Tibial nerve (tissue), 4 donors: ENCODE results near the gene KCNQ1. TPM values are rescaled to one million over a fixed set of nuclear protein-coding genes. Genes with fewer than 3 reads are reported as not detected.

Source experiments
- DNase-seq, 2 donors: peaks; one replicate each; pipeline ENCODE4 v3.0.0-alpha.2; 2019; ENCODE audit warnings: low spot score in 2 of 2
- H3K27ac ChIP-seq, 4 donors: fragments of 200-600 bp; sonication (generic) in 3 of 4; one replicate each; pipeline ENCODE4 v1.5.1; 2017 to 2019; ENCODE audit warnings: mild to moderate bottlenecking in 1 of 4
- H3K27me3 ChIP-seq, 2 donors: fragments of 200-600 bp; sonication (generic) in 1 of 2; one replicate each; pipeline versions ENCODE4 v1.5.1 to v1.6.0; 2017 to 2019
- H3K36me3 ChIP-seq, 3 donors: fragments of 200-600 bp; sonication (generic); one replicate each; pipeline ENCODE4 v1.5.1; 2018 to 2019
- H3K4me1 ChIP-seq, 4 donors: fragments of 200-600 bp; sonication (generic) in 3 of 4; one replicate each; pipeline ENCODE4 v1.5.1; 2017 to 2019
- H3K4me3 ChIP-seq, 4 donors: fragments of 200-600 bp; sonication (generic) in 3 of 4; one replicate each; pipeline ENCODE4 v1.5.1; 2017 to 2019; ENCODE audit warnings: mild to moderate bottlenecking in 1 of 4, moderate library complexity in 1 of 4
- H3K9me3 ChIP-seq, 4 donors: fragments of 200-600 bp; sonication (generic) in 3 of 4; one replicate each; pipeline ENCODE4 v1.5.1; 2017 to 2019
- EP300 ChIP-seq, 2 donors: sonication (generic); formaldehyde crosslinking; IDR thresholded peaks; one replicate each; pipeline ENCODE4 v1.6.1; 2017; ENCODE audit warnings: antibody characterized with exemption in 2 of 2, mild to moderate bottlenecking in 1 of 2
- POLR2A ChIP-seq, 2 donors: fragments of 450-650 bp; IDR thresholded peaks; one replicate each; pipeline ENCODE4 v1.6.1; 2017; ENCODE audit warnings: antibody characterized with exemption in 2 of 2, mild to moderate bottlenecking in 2 of 2, moderate library complexity in 2 of 2
- WGBS, 2 donors: methylation state at CpG; one replicate each; pipeline ENCODE4 v1.1.5; 2018; 5-methylcytosine and 5-hydroxymethylcytosine counted together
- total RNA-seq, 4 donors: library from RNA; depleted of rRNA; stranded (reverse); fragments of >200 nt; gene quantifications; one replicate each; pipeline ENCODE4 v1.1.0, GENCODE V29; 2016
- TF ChIP-seq, protein P1 (sequence below), 5 experiments: fragments of 200-600 bp in 3 of 5; fragments of 450-650 bp in 2 of 5; sonication (generic) in 3 of 5; IDR thresholded peaks; one replicate each; pipeline ENCODE4 v1.5.1; 2016 to 2019; ENCODE audit warnings: antibody characterized with exemption in 5 of 5, mild to moderate bottlenecking in 3 of 5, moderate library complexity in 2 of 5

Gene KCNQ1
- total RNA-seq, 4 donors from 2014 or later: 3.5 to 11.4 (median 7.5) TPM

DNA sequence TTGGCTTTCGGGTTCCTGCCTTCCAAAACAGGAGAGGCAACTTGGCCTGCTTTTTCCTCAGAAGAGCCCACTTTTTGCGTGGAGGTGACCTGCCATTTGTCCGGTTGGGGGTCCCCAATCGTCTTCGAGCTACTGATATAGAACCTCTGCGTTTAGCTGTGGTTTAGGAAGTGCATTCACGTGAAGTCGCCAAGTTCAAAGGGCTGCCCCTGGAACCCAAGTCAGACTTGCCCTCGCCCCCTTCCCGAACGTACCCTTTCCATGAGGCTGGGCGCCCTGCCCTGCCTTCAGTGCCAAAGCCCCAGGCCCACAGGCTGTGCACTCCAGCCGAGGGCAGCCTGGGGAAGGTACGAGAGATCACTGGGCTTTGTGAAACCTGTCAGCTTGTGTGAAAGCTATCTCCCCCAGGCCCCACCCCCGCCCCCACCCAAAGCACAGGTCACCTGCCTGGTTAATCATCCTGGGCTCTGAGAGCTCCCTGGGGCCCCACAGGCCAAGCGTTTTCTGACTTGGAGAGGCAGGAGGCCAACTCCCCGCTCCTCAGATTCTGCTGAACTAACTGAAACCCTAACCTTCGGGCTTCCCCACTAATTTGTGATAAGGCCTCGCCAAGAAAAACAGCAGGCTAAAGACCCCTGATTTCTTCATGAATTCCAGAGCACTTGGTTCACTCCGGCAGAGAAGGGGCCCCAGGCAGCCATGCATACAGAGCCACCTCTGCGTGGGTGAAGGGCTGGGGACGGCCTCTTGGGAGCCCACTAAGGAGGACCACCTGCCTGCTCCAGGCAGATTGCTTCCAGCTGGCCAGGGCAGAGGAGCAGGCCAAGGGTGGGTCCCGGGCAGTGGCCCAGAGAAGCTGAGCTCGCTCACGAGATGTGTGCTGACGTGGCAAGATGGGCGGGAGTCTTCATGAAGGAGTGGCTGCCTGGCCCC is 280.8 kb downstream of the KCNQ1 start:
- Histone ChIP-seq H3K27ac (peak overlapping the region; percentile 62 to 88 (median 80)), H3K27me3 (no peaks in the 10 kb centered on the region), H3K4me1 (peaks cover 0 to 69% (median 29%) of the 10 kb centered on the region in 4 donors), H3K9me3 (no peaks in the 10 kb centered on the region), H3K4me3 (no peak overlapping the region), H3K36me3 (no peaks in the 10 kb centered on the region)
- WGBS, 2 donors: 64 to 71% methylated on average over 24 to 27 of the region's 27 CpGs
- TF ChIP-seq EP300 (IDR thresholded peaks at IDR 0.05): peak in 1 of 2 donors; percentile 69
- TF ChIP-seq POLR2A (IDR thresholded peaks at IDR 0.05): no peak
- TF ChIP-seq, protein P1, sequence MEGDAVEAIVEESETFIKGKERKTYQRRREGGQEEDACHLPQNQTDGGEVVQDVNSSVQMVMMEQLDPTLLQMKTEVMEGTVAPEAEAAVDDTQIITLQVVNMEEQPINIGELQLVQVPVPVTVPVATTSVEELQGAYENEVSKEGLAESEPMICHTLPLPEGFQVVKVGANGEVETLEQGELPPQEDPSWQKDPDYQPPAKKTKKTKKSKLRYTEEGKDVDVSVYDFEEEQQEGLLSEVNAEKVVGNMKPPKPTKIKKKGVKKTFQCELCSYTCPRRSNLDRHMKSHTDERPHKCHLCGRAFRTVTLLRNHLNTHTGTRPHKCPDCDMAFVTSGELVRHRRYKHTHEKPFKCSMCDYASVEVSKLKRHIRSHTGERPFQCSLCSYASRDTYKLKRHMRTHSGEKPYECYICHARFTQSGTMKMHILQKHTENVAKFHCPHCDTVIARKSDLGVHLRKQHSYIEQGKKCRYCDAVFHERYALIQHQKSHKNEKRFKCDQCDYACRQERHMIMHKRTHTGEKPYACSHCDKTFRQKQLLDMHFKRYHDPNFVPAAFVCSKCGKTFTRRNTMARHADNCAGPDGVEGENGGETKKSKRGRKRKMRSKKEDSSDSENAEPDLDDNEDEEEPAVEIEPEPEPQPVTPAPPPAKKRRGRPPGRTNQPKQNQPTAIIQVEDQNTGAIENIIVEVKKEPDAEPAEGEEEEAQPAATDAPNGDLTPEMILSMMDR (IDR thresholded peaks at IDR 0.05): no peak
- peak; percentile 69 to 73 for DNase-seq

DNA sequence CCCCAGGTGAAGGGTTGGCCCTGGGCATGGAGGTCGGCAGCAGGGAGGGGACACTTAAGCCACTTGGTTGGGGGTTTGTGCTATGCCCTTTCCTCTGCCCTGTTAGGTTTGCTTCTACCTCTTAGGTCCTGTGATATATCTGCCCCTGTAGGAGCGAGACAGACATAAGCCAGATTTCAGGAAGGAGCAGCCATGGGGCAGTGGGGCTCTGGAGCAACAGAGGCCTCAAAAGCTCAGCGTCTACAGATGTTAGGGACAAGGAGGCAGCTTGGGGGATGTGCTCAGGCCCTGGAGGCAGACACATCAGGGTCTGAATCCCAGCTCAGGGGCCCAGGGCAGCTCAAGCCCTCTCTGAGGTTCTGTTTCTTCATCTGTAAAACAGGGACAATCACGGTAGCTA is 282.2 kb downstream of the KCNQ1 start:
- TF ChIP-seq, protein P1 (IDR thresholded peaks at IDR 0.05): no peak
- TF ChIP-seq EP300 (IDR thresholded peaks at IDR 0.05) (no peak), POLR2A (IDR thresholded peaks at IDR 0.05) (no peak)
- H3K27ac ChIP-seq: peak overlapping the region; percentile 25 to 88 (median 72)
- no peaks in the 10 kb centered on the region for H3K27me3 ChIP-seq

DNA sequence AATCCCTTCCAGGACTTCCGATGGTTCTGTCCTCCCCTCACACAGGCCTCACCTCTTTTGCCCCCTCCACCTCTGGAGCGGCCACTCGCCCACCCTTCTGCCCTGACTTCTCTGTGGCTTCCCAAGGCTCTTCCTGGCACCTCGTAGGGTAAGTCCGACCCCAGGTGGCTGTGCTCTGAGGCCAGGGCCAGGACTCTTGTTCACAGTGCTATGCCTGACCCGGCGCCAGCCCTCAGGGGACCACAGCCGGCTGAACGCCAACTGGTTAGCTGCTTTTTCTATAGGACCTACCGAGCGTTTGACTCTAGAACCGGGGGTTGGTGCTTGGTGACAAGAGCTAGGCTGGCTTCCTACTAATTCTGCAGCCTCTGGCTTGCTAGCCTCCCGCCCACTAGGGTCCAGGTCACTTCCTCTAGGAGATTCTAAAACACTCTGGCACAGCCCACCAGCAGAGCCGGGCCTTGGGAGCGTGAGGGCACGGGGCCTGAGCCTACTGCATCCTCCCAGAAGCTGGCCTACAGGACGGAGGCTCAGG is 283.4 kb downstream of the KCNQ1 start:
- WGBS, 2 donors: 56 to 62% methylated on average over 13 to 17 of the region's 17 CpGs
- TF ChIP-seq, protein P1 (IDR thresholded peaks at IDR 0.05): no peak
- TF ChIP-seq EP300 (IDR thresholded peaks at IDR 0.05) (no peak), POLR2A (IDR thresholded peaks at IDR 0.05) (no peak)
- H3K9me3 ChIP-seq: no peaks in the 10 kb centered on the region
- no peak for DNase-seq
- H3K36me3 ChIP-seq: no peaks in the 10 kb centered on the region
- peak overlapping the region; percentile 40 to 88 (median 74) for H3K27ac ChIP-seq
- H3K4me1 ChIP-seq: peaks cover 0 to 89% (median 46%) of the 10 kb centered on the region in 4 donors
- no peaks in the 10 kb centered on the region for H3K27me3 ChIP-seq
- no peak overlapping the region for H3K4me3 ChIP-seq

More for the DNA sequence above, 282.2 kb downstream of the KCNQ1 start:
- H3K9me3 ChIP-seq: no peaks in the 10 kb centered on the region
- H3K4me3 ChIP-seq: no peak overlapping the region
- no peak for DNase-seq
- peaks cover 0 to 82% (median 39%) of the 10 kb centered on the region in 4 donors for H3K4me1 ChIP-seq
- H3K36me3 ChIP-seq: no peaks in the 10 kb centered on the region
- WGBS, 2 donors: 93 to 98% methylated on average over 4 of the region's 4 CpGs

DNA sequence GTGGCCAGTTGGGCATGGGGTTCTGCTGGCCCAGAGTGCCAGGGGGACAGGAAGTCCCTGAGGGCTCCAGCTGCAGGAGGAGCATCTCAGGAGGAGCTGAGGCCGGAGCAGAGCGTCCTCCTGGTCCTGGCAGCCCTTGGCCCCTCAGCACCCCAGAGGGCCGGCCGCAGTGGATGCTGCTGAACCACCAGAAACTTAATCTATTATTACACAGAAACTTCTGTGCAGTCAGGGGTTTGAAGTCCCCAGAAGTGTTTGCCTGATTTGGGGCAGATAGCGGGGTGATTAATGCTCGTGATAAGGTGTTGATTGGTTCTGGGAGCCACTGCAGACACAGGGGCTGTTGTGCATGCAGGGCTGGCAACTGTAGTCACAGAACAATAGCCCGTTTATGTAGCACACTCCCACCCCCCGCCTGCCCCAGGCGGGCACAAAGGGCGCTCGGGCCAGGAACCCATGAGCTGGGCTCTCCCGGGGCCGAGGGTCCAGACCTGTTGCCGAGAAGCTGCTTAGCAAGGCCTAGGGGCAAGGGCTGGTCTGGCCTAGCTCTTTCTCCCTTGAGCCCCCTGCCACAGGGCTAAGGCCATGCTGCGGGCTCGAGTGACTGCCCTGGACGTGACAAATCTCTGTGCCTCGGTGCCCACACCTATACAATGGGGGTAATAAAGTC is 284.0 kb downstream of the KCNQ1 start:
- Histone ChIP-seq H3K36me3 (no peaks in the 10 kb centered on the region), H3K4me3 (no peak overlapping the region), H3K9me3 (no peaks in the 10 kb centered on the region), H3K27me3 (no peaks in the 10 kb centered on the region), H3K4me1 (peaks cover 0 to 93% (median 48%) of the 10 kb centered on the region in 4 donors), H3K27ac (peak overlapping the region; percentile 40 to 88 (median 74))
- no peak for DNase-seq
- 65% methylated on average over 14 to 18 of the region's 18 CpGs for WGBS, 2 donors
- TF ChIP-seq POLR2A (IDR thresholded peaks at IDR 0.05) (no peak), EP300 (IDR thresholded peaks at IDR 0.05) (no peak)
- TF ChIP-seq, protein P1 (IDR thresholded peaks at IDR 0.05): no peak
